HG02938 (cell line): ENCODE results near the gene MYMX.

ENCODE experiments used
- ATAC-seq: cut with Tn5 transposase; IDR thresholded peaks from one replicate; pipeline ENCODE4 v1.9.1; 2021; ENCODE audit warnings: mild to moderate bottlenecking, moderate library complexity; ENCODE audit not compliant: unreplicated experiment

The MYMX gene

GRCh38 chr6:44249082-44249748 lies 32.5 kb downstream of the MYMX start:
- ATAC-seq = no peak

GRCh38 chr6:44250067-44250717 lies 33.5 kb downstream of the MYMX start:
- ATAC-seq = no peak

GRCh38 chr6:44250718-44251123 lies 34.0 kb downstream of the MYMX start:
- ATAC-seq = no peak

- no peak for ATAC-seq
Observed at GRCh38 chr6:44251576-44252524, 35.1 kb downstream of the MYMX start.

GRCh38 chr6:44253307-44254101 lies 36.8 kb downstream of the MYMX start:
- no peak for ATAC-seq

DNA sequence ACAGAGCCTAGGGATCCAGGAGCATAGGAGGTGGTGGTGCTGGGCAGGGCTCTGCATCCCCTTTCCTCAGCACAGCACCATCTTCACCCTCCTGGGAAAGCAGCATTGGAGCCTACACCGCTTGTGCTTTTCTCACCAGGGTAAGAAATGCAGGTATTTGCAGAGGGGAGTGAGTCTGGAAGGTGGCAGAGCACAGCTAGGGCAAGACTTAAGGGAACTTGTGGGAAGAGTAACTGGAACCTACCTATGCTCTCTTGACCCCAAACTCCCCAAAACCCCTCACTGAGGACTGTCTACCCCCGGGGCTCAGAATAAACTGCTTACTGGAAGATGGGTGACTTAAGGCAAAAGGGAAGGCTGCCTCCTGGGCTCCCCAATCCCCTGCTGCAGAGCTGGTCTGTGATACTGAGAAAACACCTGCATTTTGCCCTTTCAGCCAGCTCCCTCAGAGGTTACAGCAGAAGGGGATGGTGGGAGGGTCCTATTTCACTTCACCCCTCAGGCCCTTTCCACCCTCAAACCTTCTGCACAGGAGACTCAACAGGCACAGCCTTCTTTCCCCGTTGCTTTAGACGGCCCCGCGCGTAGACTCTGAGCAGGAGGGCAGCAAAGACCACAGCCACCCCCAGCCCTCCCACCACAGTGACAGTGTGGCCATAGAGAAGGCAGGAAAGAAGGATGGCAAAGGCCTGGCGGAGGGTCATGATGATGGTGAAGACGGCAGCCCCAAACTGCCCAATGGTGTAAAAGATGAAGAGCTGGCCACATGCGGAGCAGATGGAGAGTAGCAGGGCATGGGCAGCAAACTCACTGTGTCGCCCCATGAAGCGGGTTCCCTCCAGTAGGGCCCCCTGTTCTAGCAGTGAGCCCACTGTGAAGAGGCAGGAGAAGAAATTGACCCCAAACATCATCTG lies 37.7 kb downstream of the MYMX start:
- ATAC-seq = no peak

- ATAC-seq = no peak
Observed at GRCh38 chr6:44255105-44255808, 38.5 kb downstream of the MYMX start.

GRCh38 chr6:44255871-44256774 lies 39.4 kb downstream of the MYMX start:
- no peak for ATAC-seq

- no peak for ATAC-seq
Observed at GRCh38 chr6:44256775-44257024, 40.0 kb downstream of the MYMX start.

DNA sequence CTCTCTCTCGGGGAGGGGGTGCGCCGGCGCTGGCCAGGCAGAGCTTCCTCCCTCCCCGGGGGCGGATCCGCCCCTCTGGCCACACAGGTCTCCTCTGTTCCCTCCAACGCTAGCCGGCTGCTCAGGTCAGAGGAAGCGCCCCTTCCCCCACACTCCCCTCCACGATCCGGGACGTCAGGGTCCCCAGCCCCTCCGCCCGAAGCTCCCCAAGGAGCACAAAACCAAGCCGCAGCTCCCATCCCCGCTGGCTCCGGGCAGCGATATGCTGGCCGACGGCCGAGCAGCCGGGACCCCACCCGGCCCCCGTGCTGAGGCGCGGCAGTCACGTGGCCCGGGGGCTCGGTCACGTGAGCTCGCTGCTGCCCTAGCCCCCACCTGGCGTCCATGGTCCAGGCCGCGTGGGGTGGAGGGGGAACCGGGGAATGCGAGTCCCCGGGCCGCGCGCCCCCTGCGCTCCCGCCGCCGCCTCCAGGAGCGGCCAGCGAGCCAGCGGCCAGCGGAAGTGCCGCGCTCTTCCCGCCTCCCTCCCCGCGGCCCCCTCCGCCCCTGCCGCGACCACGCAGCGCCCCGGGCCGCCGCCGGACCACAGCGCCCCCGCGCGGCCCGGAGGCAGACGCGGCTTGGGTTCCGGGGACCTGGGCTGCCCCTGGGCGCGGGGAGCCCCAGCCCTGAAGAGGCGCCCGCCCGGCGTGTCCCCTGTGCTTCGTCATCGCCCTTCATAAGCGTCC lies 40.5 kb downstream of the MYMX start, which contains the start of gene SLC35B2:
Gene SLC35B2, minus strand, starts transcription at position 504 of the 728 bp plus-strand sequence. Its CDS starts 118 bp downstream, at position 386.
- ATAC-seq = peak; percentile 37

DNA sequence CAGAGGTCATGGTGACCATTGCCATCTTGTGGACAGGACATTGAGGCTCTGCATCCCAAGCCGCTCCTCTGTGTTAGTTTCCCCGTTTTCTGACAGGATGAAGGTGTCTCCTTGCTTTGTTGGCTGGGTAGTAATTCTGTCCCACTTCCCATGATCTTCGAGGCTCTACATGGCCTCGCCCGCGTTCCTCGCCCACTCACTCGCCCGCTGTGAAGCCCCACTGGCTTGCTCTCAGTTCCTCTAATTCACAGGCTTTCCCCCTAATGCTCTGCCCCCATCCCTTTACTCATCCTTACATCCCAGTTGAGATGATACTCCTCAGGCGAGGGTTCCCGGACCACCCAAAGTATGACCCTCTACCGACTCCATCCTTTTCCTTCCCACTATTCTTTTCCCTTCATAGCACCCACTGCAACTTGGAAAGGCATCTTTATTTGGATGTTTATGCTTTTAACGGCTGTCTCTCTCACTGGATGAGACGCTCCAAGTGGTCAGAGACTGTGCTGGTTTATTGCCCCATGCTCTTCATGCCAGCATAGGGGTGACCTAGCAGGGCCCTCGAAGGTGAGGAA lies 41.1 kb downstream of the MYMX start:
- peak; percentile 7 for ATAC-seq

- no peak for ATAC-seq
Observed at GRCh38 chr6:44258325-44258863, 41.7 kb downstream of the MYMX start.

GRCh38 chr6:44258921-44259320 lies 42.2 kb downstream of the MYMX start:
- no peak for ATAC-seq

GRCh38 chr6:44260011-44260410 lies 43.3 kb downstream of the MYMX start:
- ATAC-seq = no peak

DNA sequence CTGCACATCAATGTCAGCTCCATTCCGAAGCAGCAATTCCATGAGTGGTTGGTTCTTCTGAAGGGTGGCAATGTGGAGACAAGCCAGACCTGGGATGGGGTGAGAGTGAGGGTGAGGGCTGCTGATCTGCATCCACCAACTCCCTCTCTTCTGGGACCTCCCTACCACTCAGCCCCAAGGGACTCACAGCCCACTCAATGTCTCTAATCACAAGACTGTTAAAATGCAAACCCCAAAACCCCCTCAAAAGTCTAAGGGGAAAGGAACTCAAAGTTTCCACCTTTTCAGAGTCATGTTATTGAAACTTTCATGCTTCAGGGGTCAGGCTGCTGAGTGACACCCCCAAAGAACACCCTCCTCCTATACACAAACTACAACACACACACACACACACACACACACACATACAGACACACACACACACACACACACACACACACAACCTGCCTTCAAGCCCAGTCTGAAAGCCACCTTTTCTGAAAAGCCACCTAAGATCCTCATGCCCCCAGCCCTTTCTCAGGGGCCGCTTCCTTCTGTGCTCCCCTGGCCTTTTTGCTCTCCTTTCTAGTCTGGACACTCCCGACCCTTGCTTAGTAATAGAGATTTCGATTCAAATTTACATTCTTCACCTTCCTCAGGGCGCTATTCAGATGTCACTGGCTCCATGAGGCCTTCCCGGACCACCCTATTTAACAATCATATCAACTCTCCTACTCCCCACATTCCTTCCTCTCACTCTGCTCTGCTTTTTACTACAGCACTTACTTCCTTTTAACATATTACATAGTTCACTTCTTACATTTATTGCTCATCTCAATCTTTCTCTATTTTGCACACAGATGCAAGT lies 43.9 kb downstream of the MYMX start:
- no peak for ATAC-seq

GRCh38 chr6:44261581-44261980 lies 44.9 kb downstream of the MYMX start:
- ATAC-seq = no peak
